Activated B cell treated with CpG ODN at 0.5 μM for 24 hours (primary cell): ENCODE data around the gene ADAMTS6. TPM values are rescaled to one million over a fixed set of nuclear protein-coding genes. Genes with fewer than 3 reads are reported as not detected.

Experiments
- ATAC-seq: fragments of 200-7000 bp; cut with Tn5 transposase; one replicate; pipeline ENCODE4 v1.10.0; 2021; ENCODE audit warnings: low read depth, mild to moderate bottlenecking, moderate library complexity
- CTCF ChIA-PET: fragments of 350-600 bp; sonication (Branson Sonifier 250); formaldehyde crosslinking; loops from one replicate; lab custom pipeline; 2021; ENCODE audit warnings: antibody characterized with exemption; lab: Charles Lee
- POLR2A ChIA-PET: fragments of 350-600 bp; sonication (Branson Sonifier 250); formaldehyde crosslinking; loops from one replicate; lab custom pipeline; 2021; ENCODE audit warnings: antibody characterized with exemption; lab: Charles Lee
- DNase-seq: peaks from one replicate; pipeline ENCODE4 v3.0.0; 2022
- H3K27ac Mint-ChIP-seq: one replicate; pipeline ENCODE4 v1.8.0; 2020; ENCODE audit warnings: mixed read lengths
- H3K27me3 Mint-ChIP-seq: one replicate; pipeline ENCODE4 v1.8.0; 2021; ENCODE audit warnings: mixed read lengths
- H3K36me3 Mint-ChIP-seq: one replicate; pipeline ENCODE4 v1.8.0; 2021; ENCODE audit warnings: low read depth, mixed read lengths
- H3K4me1 Mint-ChIP-seq: one replicate; pipeline ENCODE4 v1.8.0; 2021; ENCODE audit warnings: mixed read lengths
- H3K4me3 Mint-ChIP-seq: one replicate; pipeline ENCODE4 v1.8.0; 2020; ENCODE audit warnings: mild to moderate bottlenecking, mixed read lengths
- H3K9me3 Mint-ChIP-seq: one replicate; pipeline ENCODE4 v1.8.0; 2020; ENCODE audit warnings: mixed read lengths
- CTCF ChIP-seq: fragments of 200-600 bp; IDR thresholded peaks from one replicate; pipeline ENCODE4 v1.8.0; 2022; ENCODE audit warnings: antibody characterized with exemption, mild to moderate bottlenecking
- intact Hi-C: fragments of 100-400 bp; cut with micrococcal nuclease; formaldehyde crosslinking; loops from one replicate; pipeline ENCODE4 v1.15.1; 2024
- total RNA-seq: library from RNA; stranded (reverse); gene quantifications from 2 replicates; pipeline ENCODE4 v1.2.3, GENCODE V29; 2022

Gene ADAMTS6
- total RNA-seq, 1 donor from 2014 or later: 3.2 TPM

- CTCF ChIA-PET: no interaction called here
- no peaks in the 10 kb centered on the region for H3K36me3 Mint-ChIP-seq
- no peak overlapping the region for H3K27ac Mint-ChIP-seq
- intact Hi-C loops: no loop called here
- ATAC-seq: no peak
- H3K27me3 Mint-ChIP-seq: no peaks in the 10 kb centered on the region
- H3K9me3 Mint-ChIP-seq: no peaks in the 10 kb centered on the region
- no peaks in the 10 kb centered on the region for H3K4me1 Mint-ChIP-seq
- H3K4me3 Mint-ChIP-seq: no peak overlapping the region
- TF ChIP-seq CTCF: no peak
- DNase-seq: no peak
- POLR2A ChIA-PET: no interaction called here
These were observed 283.9 kb downstream of the ADAMTS6 start for GRCh38 chr5:65197531-65198455.

- Mint-ChIP-seq H3K4me3 (no peak overlapping the region), H3K4me1 (no peaks in the 10 kb centered on the region), H3K27ac (no peak overlapping the region), H3K36me3 (no peaks in the 10 kb centered on the region), H3K27me3 (no peaks in the 10 kb centered on the region), H3K9me3 (no peaks in the 10 kb centered on the region)
- DNase-seq (no peak), ATAC-seq (no peak)
- no peak for TF ChIP-seq CTCF
- intact Hi-C loops: no loop called here
- ChIA-PET POLR2A (no interaction called here), CTCF (no interaction called here)
These were observed 286.8 kb downstream of the ADAMTS6 start for GRCh38 chr5:65194871-65195270.

- H3K27ac Mint-ChIP-seq: no peak overlapping the region
- H3K4me1 Mint-ChIP-seq: no peaks in the 10 kb centered on the region
- ChIA-PET POLR2A (no interaction called here), CTCF (no interaction called here)
- TF ChIP-seq CTCF: no peak
- H3K9me3 Mint-ChIP-seq: no peaks in the 10 kb centered on the region
- no peak for DNase-seq
- intact Hi-C loops: no loop called here
- no peak for ATAC-seq
- H3K27me3 Mint-ChIP-seq: no peaks in the 10 kb centered on the region
- no peaks in the 10 kb centered on the region for H3K36me3 Mint-ChIP-seq
- H3K4me3 Mint-ChIP-seq: no peak overlapping the region
These were observed 289.4 kb downstream of the ADAMTS6 start for GRCh38 chr5:65192331-65192730.

GRCh38 chr5:65191554-65192135, 290.1 kb downstream of the ADAMTS6 start:
- no peak for DNase-seq
- Mint-ChIP-seq H3K4me3 (no peak overlapping the region), H3K27ac (no peak overlapping the region), H3K9me3 (no peaks in the 10 kb centered on the region), H3K27me3 (no peaks in the 10 kb centered on the region), H3K4me1 (no peaks in the 10 kb centered on the region), H3K36me3 (no peaks in the 10 kb centered on the region)
- intact Hi-C loops: no loop called here
- ChIA-PET POLR2A (no interaction called here), CTCF (no interaction called here)
- ATAC-seq: no peak
- no peak for TF ChIP-seq CTCF

- H3K27ac Mint-ChIP-seq: no peak overlapping the region
- CTCF ChIA-PET: no interaction called here
- DNase-seq: no peak
These were observed 291.2 kb downstream of the ADAMTS6 start for GRCh38 chr5:65190328-65191053.

More at GRCh38 chr5:65190328-65191053, 291.2 kb downstream of the ADAMTS6 start:
- POLR2A ChIA-PET: no interaction called here
- Mint-ChIP-seq H3K36me3 (no peaks in the 10 kb centered on the region), H3K4me1 (no peaks in the 10 kb centered on the region), H3K4me3 (no peak overlapping the region), H3K27me3 (no peaks in the 10 kb centered on the region), H3K9me3 (no peaks in the 10 kb centered on the region)
- intact Hi-C loops: no loop called here
- TF ChIP-seq CTCF: no peak
- no peak for ATAC-seq
